ENCODE data around the gene HMX2. TPM values are rescaled to one million over a fixed set of nuclear protein-coding genes. Genes with fewer than 3 reads are reported as not detected.

Gene HMX2
- polyA plus RNA-seq, 1 donor from 2014 or later = not detected

GRCh38 chr10:123158682-123159081 lies 10.7 kb downstream of the HMX2 start:
- H4K20me1 ChIP-seq (ENCODE audit: insufficient read depth) = no peaks in the 10 kb centered on the region
- no peak overlapping the region for H3K4me3 ChIP-seq (ENCODE audit: low read length)
- H3K27me3 ChIP-seq (ENCODE audit: insufficient read depth, low read depth, low read length) = no peaks in the 10 kb centered on the region
- H3K9me3 ChIP-seq (ENCODE audit: low read length) = no peaks in the 10 kb centered on the region
- TF ChIP-seq POLR2AphosphoS5 (IDR thresholded peaks at IDR 0.05) (no peak), TAF1 (IDR thresholded peaks at IDR 0.05; ENCODE audit: low read depth) (no peak), SMC3 (conservative IDR thresholded peaks at IDR 0.05; ENCODE audit: poor library complexity) (no peak), EP300 (conservative IDR thresholded peaks at IDR 0.05; ENCODE audit: poor library complexity, severe bottlenecking) (no peak), EZH2 (IDR thresholded peaks at IDR 0.05; ENCODE audit: borderline replicate concordance, insufficient read depth, low read length, poor library complexity, severe bottlenecking) (no peak), CTCF (IDR thresholded peaks at IDR 0.05; ENCODE audit: poor library complexity, severe bottlenecking) (no peak), RAD21 (conservative IDR thresholded peaks at IDR 0.05) (no peak)
- TF ChIP-seq, protein P1, sequence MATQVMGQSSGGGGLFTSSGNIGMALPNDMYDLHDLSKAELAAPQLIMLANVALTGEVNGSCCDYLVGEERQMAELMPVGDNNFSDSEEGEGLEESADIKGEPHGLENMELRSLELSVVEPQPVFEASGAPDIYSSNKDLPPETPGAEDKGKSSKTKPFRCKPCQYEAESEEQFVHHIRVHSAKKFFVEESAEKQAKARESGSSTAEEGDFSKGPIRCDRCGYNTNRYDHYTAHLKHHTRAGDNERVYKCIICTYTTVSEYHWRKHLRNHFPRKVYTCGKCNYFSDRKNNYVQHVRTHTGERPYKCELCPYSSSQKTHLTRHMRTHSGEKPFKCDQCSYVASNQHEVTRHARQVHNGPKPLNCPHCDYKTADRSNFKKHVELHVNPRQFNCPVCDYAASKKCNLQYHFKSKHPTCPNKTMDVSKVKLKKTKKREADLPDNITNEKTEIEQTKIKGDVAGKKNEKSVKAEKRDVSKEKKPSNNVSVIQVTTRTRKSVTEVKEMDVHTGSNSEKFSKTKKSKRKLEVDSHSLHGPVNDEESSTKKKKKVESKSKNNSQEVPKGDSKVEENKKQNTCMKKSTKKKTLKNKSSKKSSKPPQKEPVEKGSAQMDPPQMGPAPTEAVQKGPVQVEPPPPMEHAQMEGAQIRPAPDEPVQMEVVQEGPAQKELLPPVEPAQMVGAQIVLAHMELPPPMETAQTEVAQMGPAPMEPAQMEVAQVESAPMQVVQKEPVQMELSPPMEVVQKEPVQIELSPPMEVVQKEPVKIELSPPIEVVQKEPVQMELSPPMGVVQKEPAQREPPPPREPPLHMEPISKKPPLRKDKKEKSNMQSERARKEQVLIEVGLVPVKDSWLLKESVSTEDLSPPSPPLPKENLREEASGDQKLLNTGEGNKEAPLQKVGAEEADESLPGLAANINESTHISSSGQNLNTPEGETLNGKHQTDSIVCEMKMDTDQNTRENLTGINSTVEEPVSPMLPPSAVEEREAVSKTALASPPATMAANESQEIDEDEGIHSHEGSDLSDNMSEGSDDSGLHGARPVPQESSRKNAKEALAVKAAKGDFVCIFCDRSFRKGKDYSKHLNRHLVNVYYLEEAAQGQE (IDR thresholded peaks at IDR 0.05; ENCODE audit: borderline replicate concordance) = no peak
- peaks cover 33% of the 10 kb centered on the region for H3K79me2 ChIP-seq (replicated peaks; ENCODE audit: insufficient read depth, low read length)
- no peak overlapping the region for H2AFZ ChIP-seq (ENCODE audit: low read depth, low read length)
- peaks cover 21% of the 10 kb centered on the region for H3K36me3 ChIP-seq (ENCODE audit: insufficient read depth, low read length)
- H3K9ac ChIP-seq (ENCODE audit: low read length) = no peak overlapping the region
- H3F3A ChIP-seq (ENCODE audit: insufficient read depth, low read length, poor library complexity, severe bottlenecking) = no peaks in the 10 kb centered on the region
- no peak overlapping the region for H3K27ac ChIP-seq (ENCODE audit: low read length)
- H3K9me2 ChIP-seq (ENCODE audit: insufficient read depth, low read length) = no peaks in the 10 kb centered on the region
- H3K4me2 ChIP-seq (ENCODE audit: low read length) = no peak overlapping the region

- H3K9me2 ChIP-seq (ENCODE audit: insufficient read depth, low read length) = no peaks in the 10 kb centered on the region
- H2AFZ ChIP-seq (ENCODE audit: low read depth, low read length) = no peak overlapping the region
- no peak for TF ChIP-seq EP300 (conservative IDR thresholded peaks at IDR 0.05; ENCODE audit: poor library complexity, severe bottlenecking)
- TF ChIP-seq POLR2AphosphoS5 (IDR thresholded peaks at IDR 0.05) = no peak
- no peak for TF ChIP-seq MXI1 (conservative IDR thresholded peaks at IDR 0.05; ENCODE audit: poor library complexity, severe bottlenecking)
- TF ChIP-seq CTCF (IDR thresholded peaks at IDR 0.05; ENCODE audit: poor library complexity, severe bottlenecking) = no peak
- TF ChIP-seq TAF1 (IDR thresholded peaks at IDR 0.05; ENCODE audit: low read depth) = no peak
- TF ChIP-seq, protein P1 (IDR thresholded peaks at IDR 0.05; ENCODE audit: borderline replicate concordance) = no peak
- TF ChIP-seq RAD21 (conservative IDR thresholded peaks at IDR 0.05) = no peak
- no peak for TF ChIP-seq SMC3 (conservative IDR thresholded peaks at IDR 0.05; ENCODE audit: poor library complexity)
- no peak for TF ChIP-seq EZH2 (IDR thresholded peaks at IDR 0.05; ENCODE audit: borderline replicate concordance, insufficient read depth, low read length, poor library complexity, severe bottlenecking)
- no peaks in the 10 kb centered on the region for H3K27me3 ChIP-seq (ENCODE audit: insufficient read depth, low read depth, low read length)
- H3K79me2 ChIP-seq (replicated peaks; ENCODE audit: insufficient read depth, low read length) = peaks cover 25% of the 10 kb centered on the region
- no peak overlapping the region for H3K4me3 ChIP-seq (ENCODE audit: low read length)
- no peaks in the 10 kb centered on the region for H4K20me1 ChIP-seq (ENCODE audit: insufficient read depth)
- H3K36me3 ChIP-seq (ENCODE audit: insufficient read depth, low read length) = peaks cover 27% of the 10 kb centered on the region
- H3F3A ChIP-seq (ENCODE audit: insufficient read depth, low read length, poor library complexity, severe bottlenecking) = no peaks in the 10 kb centered on the region
- no peak overlapping the region for H3K4me2 ChIP-seq (ENCODE audit: low read length)
- no peaks in the 10 kb centered on the region for H3K9me3 ChIP-seq (ENCODE audit: low read length)
- no peak overlapping the region for H3K9ac ChIP-seq (ENCODE audit: low read length)
- H3K27ac ChIP-seq (ENCODE audit: low read length) = no peak overlapping the region
These were observed 12.5 kb downstream of the HMX2 start for GRCh38 chr10:123160311-123160980.

All from neural cell (in vitro differentiated cells).